Mesothelial cell of epicardium (in vitro differentiated cells): Measurements from ENCODE around the gene FAP. TPM values are rescaled to one million over a fixed set of nuclear protein-coding genes. Genes with fewer than 3 reads are reported as not detected.

ENCODE experiments used
- DNase-seq, 2 experiments: peaks; one replicate each; pipeline ENCODE4 v3.0.0; 2021; ENCODE audit warnings: low spot score in 2 of 2; ENCODE audit not compliant: unreplicated experiment in 2 of 2
- H3K27ac Mint-ChIP-seq: 2 replicates; pipeline ENCODE4 v1.8.0; 2021; ENCODE audit warnings: mixed read lengths
- H3K27me3 Mint-ChIP-seq: 2 replicates; pipeline ENCODE4 v1.8.0; 2021; ENCODE audit warnings: low read depth, mixed read lengths
- H3K36me3 Mint-ChIP-seq: 2 replicates; pipeline ENCODE4 v1.8.0; 2021; ENCODE audit warnings: mixed read lengths
- H3K4me1 Mint-ChIP-seq: 2 replicates; pipeline ENCODE4 v1.8.0; 2021; ENCODE audit warnings: mixed read lengths
- H3K4me3 Mint-ChIP-seq: 2 replicates; pipeline ENCODE4 v1.8.0; 2021; ENCODE audit warnings: mild to moderate bottlenecking, moderate library complexity, mixed read lengths
- H3K9me3 Mint-ChIP-seq: 2 replicates; pipeline ENCODE4 v1.8.0; 2021; ENCODE audit warnings: mixed read lengths
- CTCF ChIP-seq: fragments of 200-600 bp; sonication (generic); IDR thresholded peaks from one replicate; pipeline ENCODE4 v1.5.0; 2021; ENCODE audit warnings: antibody characterized with exemption; ENCODE audit not compliant: unreplicated experiment
- total RNA-seq: library from RNA; stranded (reverse); gene quantifications from 3 replicates; pipeline ENCODE4 v1.2.1, GENCODE V29; 2021

FAP gene
- total RNA-seq, 1 donor from 2014 or later = 59.6 TPM

- no peak overlapping the region for H3K27ac Mint-ChIP-seq
- H3K9me3 Mint-ChIP-seq = no peaks in the 10 kb centered on the region
- peaks cover 8% of the 10 kb centered on the region for H3K27me3 Mint-ChIP-seq
- no peak overlapping the region for H3K4me3 Mint-ChIP-seq
- H3K36me3 Mint-ChIP-seq = peaks cover 6% of the 10 kb centered on the region
- no peak for DNase-seq
- TF ChIP-seq CTCF = no peak
- no peaks in the 10 kb centered on the region for H3K4me1 Mint-ChIP-seq
Observed at GRCh38 chr2:162199913-162200312, 43.3 kb downstream of the FAP start.

- Mint-ChIP-seq H3K9me3 (no peaks in the 10 kb centered on the region), H3K36me3 (peaks cover 1% of the 10 kb centered on the region), H3K4me1 (no peaks in the 10 kb centered on the region), H3K4me3 (no peak overlapping the region), H3K27me3 (peaks cover 8% of the 10 kb centered on the region), H3K27ac (no peak overlapping the region)
- no peak for TF ChIP-seq CTCF
- no peak for DNase-seq
Observed at GRCh38 chr2:162198239-162198638, 45.0 kb downstream of the FAP start.

GRCh38 chr2:162197069-162197825, 46.0 kb downstream of the FAP start:
- TF ChIP-seq CTCF = no peak
- peaks cover 13% of the 10 kb centered on the region for H3K27me3 Mint-ChIP-seq
- no peak overlapping the region for H3K27ac Mint-ChIP-seq
- H3K9me3 Mint-ChIP-seq = no peaks in the 10 kb centered on the region
- no peak for DNase-seq
- H3K4me1 Mint-ChIP-seq = no peaks in the 10 kb centered on the region
- no peak overlapping the region for H3K4me3 Mint-ChIP-seq
- peaks cover 1% of the 10 kb centered on the region for H3K36me3 Mint-ChIP-seq

- Mint-ChIP-seq H3K27ac (no peak overlapping the region), H3K4me1 (no peaks in the 10 kb centered on the region), H3K27me3 (peaks cover 18% of the 10 kb centered on the region), H3K9me3 (no peaks in the 10 kb centered on the region), H3K36me3 (peaks cover 1% of the 10 kb centered on the region), H3K4me3 (no peak overlapping the region)
- DNase-seq = no peak
- TF ChIP-seq CTCF = no peak
Observed at GRCh38 chr2:162196638-162197037, 46.6 kb downstream of the FAP start.

GRCh38 chr2:162188451-162188850, 54.8 kb downstream of the FAP start:
- no peaks in the 10 kb centered on the region for H3K4me1 Mint-ChIP-seq
- H3K9me3 Mint-ChIP-seq = no peaks in the 10 kb centered on the region
- peaks cover 2% of the 10 kb centered on the region for H3K36me3 Mint-ChIP-seq
- no peak overlapping the region for H3K4me3 Mint-ChIP-seq
- no peak for TF ChIP-seq CTCF
- H3K27me3 Mint-ChIP-seq = peaks cover 9% of the 10 kb centered on the region
- no peak overlapping the region for H3K27ac Mint-ChIP-seq
- DNase-seq = no peak
